Aortic smooth muscle cell (primary cell): ENCODE data around the gene EEF2. TPM values are rescaled to one million over a fixed set of nuclear protein-coding genes. Genes with fewer than 3 reads are reported as not detected.

Experiments used
- total RNA-seq: library from RNA; depleted of rRNA; stranded (reverse); fragments of >200 nt; gene quantifications from 2 replicates; pipeline ENCODE4 v1.2.3, GENCODE V29; 2014

The EEF2 gene
- total RNA-seq: 2,339 and 2,659 TPM in 2 replicates

DNA sequence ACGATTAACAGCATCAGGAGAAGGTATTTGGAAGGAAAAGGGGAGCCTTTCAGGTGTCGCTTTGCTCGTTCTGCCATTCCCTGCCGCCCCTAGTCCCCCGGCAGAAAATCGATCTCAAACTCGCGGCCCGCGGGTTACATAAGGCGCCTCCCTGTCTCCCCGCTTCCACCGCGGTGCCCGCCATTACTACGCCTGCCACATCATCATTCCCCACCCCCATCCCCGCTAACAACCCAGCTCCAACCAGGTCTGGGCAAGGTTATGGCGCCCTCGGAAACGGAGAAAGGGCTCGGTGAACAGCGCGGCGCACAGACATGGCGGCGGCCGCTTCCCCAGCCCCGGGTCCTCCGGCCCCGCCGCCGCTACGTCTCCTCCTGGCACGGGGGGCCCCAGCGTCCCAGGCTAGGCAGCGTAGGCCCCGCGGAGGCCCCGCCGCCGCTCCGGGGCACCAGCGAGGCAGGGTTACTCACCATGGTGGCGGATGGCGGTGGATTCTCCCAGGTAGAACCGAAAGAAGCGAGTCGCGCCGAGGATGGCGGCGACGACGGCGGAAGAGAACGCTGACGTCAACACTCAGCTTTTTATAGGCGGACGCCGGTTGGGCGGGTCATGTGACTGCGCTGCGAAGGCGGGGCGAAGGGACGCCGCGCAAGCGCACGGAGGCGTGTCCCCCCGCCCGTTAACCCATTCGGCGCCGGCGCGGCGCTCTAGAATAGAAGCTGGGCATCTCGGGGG is at the start of gene EEF2:
TSS of gene EEF2 (minus strand) at position 556 of the 735 bp plus-strand sequence. CDS start at position 473, 83 bp downstream.

DNA sequence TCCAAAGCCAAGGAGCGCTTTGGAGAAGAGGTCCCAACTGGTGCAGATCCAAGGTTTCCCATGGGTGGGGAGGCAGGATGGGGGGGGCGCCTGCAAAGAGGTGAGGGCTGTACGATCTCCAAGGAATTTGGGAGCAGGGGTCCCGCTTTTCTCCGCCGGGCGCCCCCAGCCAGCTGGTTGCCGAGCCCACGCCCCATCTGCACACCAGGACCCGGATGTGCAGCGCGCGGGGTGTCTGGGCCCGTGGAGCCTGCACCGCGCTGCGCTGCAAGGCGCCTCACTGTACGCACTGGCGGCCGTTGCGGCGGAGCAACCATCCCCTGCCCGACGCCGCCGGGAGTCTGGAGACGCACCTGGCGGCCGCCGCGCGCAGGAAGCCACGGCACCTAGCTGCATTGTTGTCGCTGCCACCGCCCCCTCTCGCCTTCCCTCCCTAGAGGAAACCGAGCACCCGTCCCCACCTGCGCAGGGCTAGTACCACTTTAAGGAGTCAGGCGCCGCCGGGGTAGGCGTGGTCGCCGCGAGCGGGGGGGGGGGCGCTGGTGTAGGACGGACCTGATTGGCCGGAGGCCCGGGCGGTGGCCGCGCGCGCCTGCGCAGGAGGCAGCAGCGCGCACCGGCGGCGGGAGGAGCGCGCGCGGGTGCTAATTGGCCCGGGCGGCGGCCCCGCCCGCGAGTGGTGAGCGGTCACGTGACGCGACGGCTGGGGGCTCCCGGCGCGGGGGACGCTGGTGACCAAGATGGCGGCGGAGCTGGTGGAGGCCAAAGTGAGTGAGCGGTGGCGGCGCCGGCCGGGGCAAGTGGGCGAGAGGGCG is 22.0 kb upstream of the EEF2 start, which contains the start of gene PIAS4:
TSS of gene PIAS4 (plus strand) at position 716 of the 815 bp plus-strand sequence. CDS start at position 741, 25 bp downstream.

DNA sequence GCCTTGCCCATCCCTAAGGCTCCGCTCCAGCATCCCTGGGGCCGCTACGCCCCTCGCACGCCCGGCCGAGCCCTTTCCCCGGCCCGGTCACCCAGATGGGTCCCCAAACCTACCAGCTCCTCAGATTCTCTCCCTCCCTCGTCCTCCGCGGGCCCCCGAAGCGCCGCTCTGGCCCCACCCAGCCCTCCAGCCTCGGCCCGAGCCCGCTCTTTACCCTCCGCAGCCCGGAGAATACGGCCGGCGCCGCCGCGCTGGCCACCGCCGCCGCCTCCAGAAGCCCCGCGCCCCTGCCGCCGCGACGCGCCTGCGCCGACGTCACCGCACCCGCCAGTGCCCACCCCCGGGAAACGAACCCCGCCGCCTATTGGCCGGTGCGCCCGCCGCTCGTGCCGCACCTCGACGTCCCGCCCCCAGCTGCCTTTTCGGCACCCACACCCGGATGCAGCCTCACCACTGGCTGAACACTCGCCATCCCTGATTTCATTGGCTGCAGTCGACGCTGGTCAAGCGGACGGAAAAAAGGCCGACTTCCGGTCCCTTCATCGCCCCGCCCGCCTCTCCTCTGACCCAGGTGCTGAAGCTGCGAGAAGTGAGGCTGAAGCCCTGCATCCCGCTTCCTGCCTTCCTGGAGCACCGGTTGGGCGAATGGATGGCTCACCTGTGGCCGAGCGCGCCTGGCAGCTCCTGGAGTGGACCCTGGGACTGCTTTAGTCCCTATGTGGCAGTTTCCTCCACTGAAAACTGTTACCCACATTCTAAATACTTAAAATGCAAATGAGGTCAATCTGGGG is 14.3 kb downstream of the EEF2 start, which contains the start of gene DAPK3:
TSS of gene DAPK3 (minus strand) at position 292 of the 791 bp plus-strand sequence. CDS start 1,364 bp downstream, outside the sequence.

DNA sequence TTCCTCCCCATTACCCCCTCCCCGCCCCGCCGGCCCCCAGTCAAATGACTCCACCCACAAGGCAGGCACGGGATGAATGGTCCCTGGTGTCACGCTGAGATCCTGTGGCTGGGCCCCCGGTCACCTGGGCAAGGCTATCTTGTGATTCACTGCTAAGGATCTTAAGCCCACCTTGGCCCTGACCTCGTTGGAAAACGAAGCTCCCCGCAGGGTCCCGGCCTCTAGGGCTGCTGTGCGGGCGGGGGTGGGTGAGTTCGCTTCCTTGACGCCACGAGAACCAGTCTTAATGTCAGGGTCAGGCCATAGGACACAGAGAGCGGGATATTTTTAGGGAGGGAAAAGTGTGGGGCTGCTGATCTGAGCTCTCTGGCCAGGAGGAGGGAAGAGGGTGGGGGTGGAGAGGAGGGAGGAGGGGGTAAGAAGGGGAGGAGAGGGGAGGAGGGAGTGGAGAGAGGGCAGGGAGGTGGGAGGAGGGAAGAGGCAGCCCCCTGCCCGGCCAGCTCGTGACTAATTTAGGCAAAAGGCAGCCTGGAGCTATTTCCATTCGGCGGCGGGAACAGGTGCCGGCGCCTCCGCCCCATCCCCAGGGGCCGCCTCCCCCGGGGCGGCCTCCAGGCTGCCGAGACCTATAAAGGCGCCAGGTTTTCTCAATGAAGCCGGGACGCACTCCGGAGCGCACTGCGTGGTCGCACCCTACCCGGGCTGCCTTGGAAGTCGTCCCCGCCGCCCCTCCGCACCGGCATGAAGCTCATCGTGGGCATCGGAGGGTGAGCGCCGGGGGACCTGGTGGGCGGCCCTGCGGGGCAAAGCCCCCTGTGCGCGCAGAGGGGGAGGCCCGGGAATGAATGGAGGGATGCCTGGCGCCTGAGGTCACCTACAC is 52.1 kb downstream of the EEF2 start, which contains the start of gene NMRK2:
TSS of gene NMRK2 (plus strand) at position 139 of the 880 bp plus-strand sequence. CDS start at position 742, 603 bp downstream.

Other genes starting within 250 kb of the EEF2 start
- gene APBA3, start 223.8 kb downstream of the EEF2 start, total RNA-seq: 10.6 and 12.2 TPM in 2 replicates
- gene MRPL54, start 222.8 kb downstream of the EEF2 start, total RNA-seq: 48.9 and 52.3 TPM in 2 replicates
- gene RAX2, start 213.2 kb downstream of the EEF2 start, total RNA-seq: not detected in 2 replicates
- gene MATK, start 199.1 kb downstream of the EEF2 start, total RNA-seq: not detected in 2 replicates
- not detected in 2 replicates for gene ZFR2, start 116.4 kb downstream of the EEF2 start, total RNA-seq
- not detected in 2 replicates for gene ATCAY, start 104.8 kb downstream of the EEF2 start, total RNA-seq
- not detected in 2 replicates for gene NMRK2, start 52.4 kb downstream of the EEF2 start, total RNA-seq
- 124 and 128 TPM in 2 replicates for gene DAPK3, start 14.4 kb downstream of the EEF2 start, total RNA-seq
- gene PIAS4, start 22.3 kb upstream of the EEF2 start, total RNA-seq: 15.8 and 17.7 TPM in 2 replicates
- gene ZBTB7A, start 81.4 kb upstream of the EEF2 start, total RNA-seq: 16.6 and 17.3 TPM in 2 replicates
- gene MAP2K2, start 138.7 kb upstream of the EEF2 start, total RNA-seq: 203 and 232 TPM in 2 replicates
- not detected in 2 replicates for gene CREB3L3, start 168.2 kb upstream of the EEF2 start, total RNA-seq
- 13.5 and 15.5 TPM in 2 replicates for gene SIRT6, start 197.1 kb upstream of the EEF2 start, total RNA-seq
- gene ANKRD24, start 197.2 kb upstream of the EEF2 start, total RNA-seq: 1.5 and 1.6 TPM in 2 replicates
- gene EBI3, start 244.1 kb upstream of the EEF2 start, total RNA-seq: not detected in 2 replicates